Measurements from ENCODE around the gene DEFB121. TPM values are rescaled to one million over a fixed set of nuclear protein-coding genes. Genes with fewer than 3 reads are reported as not detected.
"Not testable (repeated sequence)": the region's sequence is repeated elsewhere in the genome, so short reads cannot be mapped to it uniquely, and the experiment has no call there.

Gene DEFB121, protein sequence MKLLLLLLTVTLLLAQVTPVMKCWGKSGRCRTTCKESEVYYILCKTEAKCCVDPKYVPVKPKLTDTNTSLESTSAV
- not detected for total RNA-seq

- ATAC-seq (no peak), DNase-seq (ENCODE audit: low spot score) (no peak)
Observed at GRCh38 chr20:31406115-31406514, at the start of gene DEFB121. TSS of gene DEFB121 (minus strand) at chr20:31406215. CDS start at chr20:31406152, 63 bp downstream.

DNA sequence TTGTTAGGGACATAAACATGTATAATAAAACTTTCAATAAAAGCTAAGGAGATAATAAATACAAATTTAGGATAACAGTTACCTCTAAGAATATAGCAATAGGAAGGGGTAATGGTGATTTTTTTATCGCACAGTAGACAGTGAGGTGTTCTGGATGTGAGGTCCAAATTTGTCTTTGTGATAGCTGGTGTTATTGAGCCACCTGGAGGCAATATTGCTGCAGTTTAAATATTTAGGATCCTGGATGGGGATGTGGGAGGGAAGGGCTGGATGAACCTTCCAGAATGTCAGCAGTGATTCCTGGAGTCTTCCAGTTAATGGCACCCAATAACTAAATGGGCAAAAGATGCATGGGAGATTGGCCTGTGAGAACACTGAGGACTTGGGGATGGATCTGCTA lies 48.3 kb upstream of the DEFB121 start:
- ATAC-seq (no peak), DNase-seq (ENCODE audit: low spot score) (no peak)

GRCh38 chr20:31452575-31452974 lies 46.6 kb upstream of the DEFB121 start:
- ATAC-seq: no peak
- DNase-seq (ENCODE audit: low spot score): no peak

- no peak for ATAC-seq
- DNase-seq (ENCODE audit: low spot score): no peak
Observed at GRCh38 chr20:31449511-31450414, 43.7 kb upstream of the DEFB121 start.

GRCh38 chr20:31446084-31446819 lies 40.2 kb upstream of the DEFB121 start:
- ATAC-seq: no peak
- DNase-seq (ENCODE audit: low spot score): no peak

DNA sequence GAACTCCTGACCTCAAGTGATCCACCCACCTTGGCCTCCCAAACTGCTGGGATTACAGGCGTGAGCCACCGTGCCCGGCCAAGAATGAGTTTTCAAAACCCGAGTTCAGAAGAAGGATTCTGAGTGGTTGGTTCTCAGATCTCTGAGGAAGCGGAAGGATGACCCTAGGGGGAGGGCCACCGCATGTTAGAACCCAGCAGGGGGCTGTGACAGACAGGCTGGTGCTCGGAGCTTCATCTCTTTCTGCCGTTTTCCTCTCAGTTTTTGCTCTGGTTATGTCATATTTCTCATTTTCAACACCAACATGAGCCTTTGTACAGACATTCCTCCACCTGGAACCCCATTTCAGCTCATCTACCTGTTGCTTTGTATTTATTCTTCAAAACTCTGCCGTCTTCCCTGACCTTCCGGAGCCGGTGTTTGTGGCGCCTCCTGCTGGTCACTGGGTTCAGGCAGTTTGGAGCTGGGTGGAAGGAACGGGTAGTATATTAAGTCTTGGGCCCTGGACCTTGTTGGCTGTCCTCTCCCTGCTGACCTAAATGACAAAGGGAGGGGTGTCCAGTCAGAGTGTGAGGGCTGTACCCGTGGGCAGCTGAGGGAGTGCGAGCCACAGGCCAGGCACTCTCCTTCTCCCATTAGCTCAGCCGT lies 34.1 kb upstream of the DEFB121 start, which contains the start of gene DEFB123:
Gene DEFB123 (plus strand): TSS at position 621 of the 648 bp plus-strand sequence. CDS start 67 bp downstream, outside the sequence.
- ATAC-seq (no peak), DNase-seq (ENCODE audit: low spot score) (no peak)

DNA sequence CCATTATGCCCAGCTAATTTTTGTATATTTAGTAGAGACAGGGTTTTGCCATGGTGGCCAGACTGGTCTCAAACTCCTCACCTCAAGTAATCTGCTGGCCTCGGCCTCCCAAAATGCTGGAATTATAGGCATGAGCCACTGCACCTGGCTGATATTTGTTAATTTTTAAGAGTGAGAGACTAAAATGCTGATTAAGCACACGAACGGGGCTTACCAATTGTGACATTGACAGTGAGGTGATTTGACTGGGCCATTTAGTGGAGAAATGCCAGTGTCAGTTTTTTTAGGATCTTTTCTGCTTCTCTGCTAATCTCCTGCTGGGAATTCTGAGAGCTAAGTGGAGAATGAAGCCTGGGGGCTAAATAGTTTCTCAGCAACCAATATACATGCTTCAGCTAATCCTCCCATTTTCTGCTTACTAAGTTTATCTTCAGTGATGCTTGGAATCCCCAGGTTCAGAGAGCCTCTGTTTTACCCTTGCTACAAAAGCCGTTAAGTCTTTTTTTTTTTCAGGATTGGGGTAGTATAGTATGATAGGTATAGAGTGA lies 24.6 kb upstream of the DEFB121 start:
- no peak for DNase-seq (ENCODE audit: low spot score)

GRCh38 chr20:31427576-31427975 lies 21.6 kb upstream of the DEFB121 start:
- DNase-seq (ENCODE audit: low spot score); ATAC-seq: not testable (repeated sequence)

More for the DNA sequence above, 24.6 kb upstream of the DEFB121 start:
- no peak for ATAC-seq

DNA sequence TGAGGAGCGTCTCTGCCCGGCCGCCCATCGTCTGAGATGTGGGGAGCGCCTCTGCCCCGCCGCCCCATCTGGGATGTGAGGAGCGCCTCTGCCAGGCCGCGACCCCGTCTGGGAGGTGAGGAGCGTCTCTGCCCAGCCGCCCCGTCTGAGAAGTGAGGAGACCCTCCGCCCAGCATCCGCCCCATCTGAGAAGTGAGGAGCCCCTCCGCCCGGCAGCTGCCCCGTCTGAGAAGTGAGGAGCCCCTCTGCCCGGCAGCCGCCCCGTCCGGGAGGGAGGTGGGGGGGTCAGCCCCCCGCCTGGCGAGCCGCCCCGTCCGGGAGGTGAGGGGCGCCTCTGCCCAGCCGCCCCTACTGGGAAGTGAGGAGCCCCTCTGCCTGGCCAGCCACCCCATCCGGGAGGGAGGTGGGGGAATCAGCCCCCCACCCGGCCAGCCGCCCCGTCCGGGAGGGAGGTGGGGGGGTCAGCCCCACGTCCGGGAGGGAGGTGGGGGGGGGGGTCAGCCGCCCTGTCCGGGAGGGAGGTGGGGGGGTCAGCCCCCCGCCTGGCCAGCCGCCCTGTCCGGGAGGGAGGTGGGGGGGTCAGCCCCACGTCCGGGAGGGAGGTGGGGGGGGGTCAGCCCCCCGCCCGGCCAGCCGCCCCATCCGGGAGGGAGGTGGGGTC lies 21.0 kb upstream of the DEFB121 start:
- DNase-seq (ENCODE audit: low spot score); ATAC-seq: not testable (repeated sequence)

DNA sequence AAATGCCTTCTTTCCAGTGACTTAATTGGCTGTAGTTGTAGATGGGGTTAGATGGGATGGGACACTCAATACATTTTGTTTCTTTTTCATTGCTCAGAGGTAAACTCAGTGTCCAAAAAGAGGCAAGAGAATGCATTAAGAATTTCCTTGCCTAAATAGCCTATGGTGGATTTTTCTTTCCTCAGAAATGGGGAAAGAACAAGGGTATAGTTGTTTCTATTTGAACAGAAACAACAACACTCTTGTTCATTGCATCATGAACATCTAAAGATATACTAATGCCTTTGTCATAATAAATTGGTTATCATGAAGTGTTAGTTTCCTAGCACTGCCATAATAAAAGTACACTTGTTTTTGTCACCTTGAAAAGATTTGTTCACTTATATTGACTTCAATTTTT lies 19.8 kb upstream of the DEFB121 start:
- DNase-seq (ENCODE audit: low spot score): no peak
- no peak for ATAC-seq

GRCh38 chr20:31418307-31418706 lies 12.3 kb upstream of the DEFB121 start:
- ATAC-seq (no peak), DNase-seq (ENCODE audit: low spot score) (no peak)

- DNase-seq (ENCODE audit: low spot score) (no peak), ATAC-seq (no peak)
Observed at GRCh38 chr20:31415653-31416052, 9.6 kb upstream of the DEFB121 start.

- ATAC-seq (no peak), DNase-seq (ENCODE audit: low spot score) (no peak)
Observed at GRCh38 chr20:31414381-31414780, 8.4 kb upstream of the DEFB121 start.

- ATAC-seq: no peak
- no peak for DNase-seq (ENCODE audit: low spot score)
Observed at GRCh38 chr20:31410011-31410410, 4.0 kb upstream of the DEFB121 start.

GRCh38 chr20:31403886-31404285 lies 2.1 kb downstream of the DEFB121 start:
- ATAC-seq (no peak), DNase-seq (ENCODE audit: low spot score) (no peak)

GRCh38 chr20:31394900-31395299 lies 11.1 kb downstream of the DEFB121 start:
- ATAC-seq: no peak
- DNase-seq (ENCODE audit: low spot score): no peak

GRCh38 chr20:31392836-31393235 lies 13.2 kb downstream of the DEFB121 start:
- ATAC-seq (no peak), DNase-seq (ENCODE audit: low spot score) (no peak)

DNA sequence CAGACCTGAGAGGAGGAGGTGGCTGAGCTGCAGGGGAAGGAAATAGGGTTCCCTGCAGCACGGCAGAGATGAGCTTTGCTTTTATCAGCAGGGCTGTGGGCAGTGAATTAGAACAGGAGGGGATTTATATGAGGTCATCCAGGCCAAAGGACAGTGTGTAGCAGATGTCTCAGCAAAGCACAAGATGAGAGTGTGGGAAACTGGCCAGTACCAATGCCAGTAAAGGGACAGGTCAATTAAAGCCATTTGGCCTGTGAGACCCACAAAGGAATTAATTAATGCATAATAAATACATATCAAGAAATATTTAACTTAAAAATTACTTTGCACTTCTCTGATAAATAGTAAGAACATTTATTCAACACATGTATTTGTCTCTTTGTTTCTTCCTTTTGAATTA lies 15.5 kb downstream of the DEFB121 start, which contains the start of gene DEFB119:
Gene DEFB119 (minus strand): TSS at position 101 of the 400 bp plus-strand sequence. CDS start 107 bp downstream, outside the sequence.
- DNase-seq (ENCODE audit: low spot score): no peak
- ATAC-seq: no peak

- DNase-seq (ENCODE audit: low spot score) (no peak), ATAC-seq (no peak)
Observed at GRCh38 chr20:31374346-31374745, 31.7 kb downstream of the DEFB121 start.

DNA sequence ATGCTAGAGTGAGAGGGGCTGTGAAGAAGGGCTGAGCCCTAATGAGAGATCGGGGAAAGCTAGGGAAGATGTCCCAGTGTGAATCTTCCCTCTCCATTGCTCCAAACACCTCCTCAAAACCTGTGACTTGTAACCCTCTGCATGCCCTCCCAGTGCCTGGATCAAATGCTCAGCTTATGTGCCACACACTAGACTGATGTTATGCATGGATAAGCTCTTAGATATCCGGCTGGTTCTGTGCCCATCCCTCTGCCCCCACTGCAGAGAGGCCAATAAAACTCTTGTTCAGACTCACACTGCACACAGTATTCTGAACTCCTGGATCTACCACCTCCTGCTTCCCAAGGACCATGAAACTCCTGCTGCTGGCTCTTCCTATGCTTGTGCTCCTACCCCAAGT lies 37.7 kb downstream of the DEFB121 start, which contains the start of gene DEFB118:
Gene DEFB118 (plus strand): TSS at position 301 of the 400 bp plus-strand sequence. CDS start 50 bp downstream, at position 351.
- no peak for ATAC-seq
- DNase-seq (ENCODE audit: low spot score): no peak

All from left lobe of liver (tissue), 2 donors.